ENCODE data around the gene DSCAM. TPM values are rescaled to one million over a fixed set of nuclear protein-coding genes. Genes with fewer than 3 reads are reported as not detected.
A peak's percentile ranks its signal among the peaks of the same experiment; 100 is the strongest.
"Not testable (repeated sequence)": the region's sequence is repeated elsewhere in the genome, so short reads cannot be mapped to it uniquely, and the experiment has no call there.

The DSCAM gene
- total RNA-seq, 1 experiment from 2014 or later, result 0.66 TPM

GRCh38 chr21:40291560-40291959 is 555.4 kb downstream of the DSCAM start:
- Histone ChIP-seq H3K4me3 (ENCODE audit: insufficient read depth, low read depth, low read length) (no peak overlapping the region), H3K27me3 (ENCODE audit: control insufficient read depth, insufficient read depth, low read length) (no peaks in the 10 kb centered on the region), H3K36me3 (replicated peaks; ENCODE audit: control insufficient read depth, insufficient read depth, low read length) (no peaks in the 10 kb centered on the region)
- DNase-seq, result peak; percentile 12

GRCh38 chr21:40284409-40284808 is 562.5 kb downstream of the DSCAM start:
- no peak overlapping the region for H3K4me3 ChIP-seq (ENCODE audit: insufficient read depth, low read depth, low read length)
- DNase-seq, result no peak
- H3K36me3 ChIP-seq (replicated peaks; ENCODE audit: control insufficient read depth, insufficient read depth, low read length), result no peaks in the 10 kb centered on the region
- no peaks in the 10 kb centered on the region for H3K27me3 ChIP-seq (ENCODE audit: control insufficient read depth, insufficient read depth, low read length)

- Histone ChIP-seq H3K36me3 (replicated peaks; ENCODE audit: control insufficient read depth, insufficient read depth, low read length) (no peaks in the 10 kb centered on the region), H3K4me3 (ENCODE audit: insufficient read depth, low read depth, low read length) (no peak overlapping the region), H3K27me3 (ENCODE audit: control insufficient read depth, insufficient read depth, low read length) (no peaks in the 10 kb centered on the region)
- no peak for DNase-seq
These were observed 563.8 kb downstream of the DSCAM start for GRCh38 chr21:40282912-40283886.

GRCh38 chr21:40278345-40278744 is 568.6 kb downstream of the DSCAM start:
- Histone ChIP-seq H3K4me3 (ENCODE audit: insufficient read depth, low read depth, low read length) (no peak overlapping the region), H3K36me3 (replicated peaks; ENCODE audit: control insufficient read depth, insufficient read depth, low read length) (no peaks in the 10 kb centered on the region), H3K27me3 (ENCODE audit: control insufficient read depth, insufficient read depth, low read length) (no peaks in the 10 kb centered on the region)
- DNase-seq, result no peak

- no peak for DNase-seq
These were observed 571.0 kb downstream of the DSCAM start for GRCh38 chr21:40276001-40276400.

GRCh38 chr21:40272037-40272436 is 574.9 kb downstream of the DSCAM start:
- Histone ChIP-seq H3K4me3 (ENCODE audit: insufficient read depth, low read depth, low read length) (no peak overlapping the region), H3K36me3 (replicated peaks; ENCODE audit: control insufficient read depth, insufficient read depth, low read length) (no peaks in the 10 kb centered on the region), H3K27me3 (ENCODE audit: control insufficient read depth, insufficient read depth, low read length) (no peaks in the 10 kb centered on the region)
- no peak for DNase-seq

More at GRCh38 chr21:40276001-40276400, 571.0 kb downstream of the DSCAM start:
- H3K27me3 ChIP-seq (ENCODE audit: control insufficient read depth, insufficient read depth, low read length), result no peaks in the 10 kb centered on the region
- H3K36me3 ChIP-seq (replicated peaks; ENCODE audit: control insufficient read depth, insufficient read depth, low read length), result no peaks in the 10 kb centered on the region
- H3K4me3 ChIP-seq (ENCODE audit: insufficient read depth, low read depth, low read length), result no peak overlapping the region

- Histone ChIP-seq H3K27me3 (ENCODE audit: control insufficient read depth, insufficient read depth, low read length) (no peaks in the 10 kb centered on the region), H3K4me3 (ENCODE audit: insufficient read depth, low read depth, low read length) (no peak overlapping the region), H3K36me3 (replicated peaks; ENCODE audit: control insufficient read depth, insufficient read depth, low read length) (no peaks in the 10 kb centered on the region)
- DNase-seq, result peak; percentile 32
These were observed 575.8 kb downstream of the DSCAM start for GRCh38 chr21:40271164-40271563.

GRCh38 chr21:40270047-40270446 is 576.9 kb downstream of the DSCAM start:
- Histone ChIP-seq H3K4me3 (ENCODE audit: insufficient read depth, low read depth, low read length) (no peak overlapping the region), H3K36me3 (replicated peaks; ENCODE audit: control insufficient read depth, insufficient read depth, low read length) (no peaks in the 10 kb centered on the region), H3K27me3 (ENCODE audit: control insufficient read depth, insufficient read depth, low read length) (no peaks in the 10 kb centered on the region)
- no peak for DNase-seq

GRCh38 chr21:40269239-40269638 is 577.7 kb downstream of the DSCAM start:
- no peaks in the 10 kb centered on the region for H3K36me3 ChIP-seq (replicated peaks; ENCODE audit: control insufficient read depth, insufficient read depth, low read length)
- no peak for DNase-seq
- no peak overlapping the region for H3K4me3 ChIP-seq (ENCODE audit: insufficient read depth, low read depth, low read length)

GRCh38 chr21:40258456-40258855 is 588.5 kb downstream of the DSCAM start:
- DNase-seq; H3K27me3 ChIP-seq (ENCODE audit: control insufficient read depth, insufficient read depth, low read length); H3K4me3 ChIP-seq (ENCODE audit: insufficient read depth, low read depth, low read length); H3K36me3 ChIP-seq (replicated peaks; ENCODE audit: control insufficient read depth, insufficient read depth, low read length): not testable (repeated sequence)

More at GRCh38 chr21:40269239-40269638, 577.7 kb downstream of the DSCAM start:
- no peaks in the 10 kb centered on the region for H3K27me3 ChIP-seq (ENCODE audit: control insufficient read depth, insufficient read depth, low read length)

GRCh38 chr21:40257342-40257741 is 589.6 kb downstream of the DSCAM start:
- H3K4me3 ChIP-seq (ENCODE audit: insufficient read depth, low read depth, low read length), result no peak overlapping the region
- DNase-seq, result no peak
- H3K27me3 ChIP-seq (ENCODE audit: control insufficient read depth, insufficient read depth, low read length), result no peaks in the 10 kb centered on the region
- H3K36me3 ChIP-seq (replicated peaks; ENCODE audit: control insufficient read depth, insufficient read depth, low read length), result no peaks in the 10 kb centered on the region

- H3K36me3 ChIP-seq (replicated peaks; ENCODE audit: control insufficient read depth, insufficient read depth, low read length), result no peaks in the 10 kb centered on the region
- no peak for DNase-seq
- H3K27me3 ChIP-seq (ENCODE audit: control insufficient read depth, insufficient read depth, low read length), result no peaks in the 10 kb centered on the region
- H3K4me3 ChIP-seq (ENCODE audit: insufficient read depth, low read depth, low read length), result no peak overlapping the region
These were observed 591.2 kb downstream of the DSCAM start for GRCh38 chr21:40255518-40256444.

- no peaks in the 10 kb centered on the region for H3K27me3 ChIP-seq (ENCODE audit: control insufficient read depth, insufficient read depth, low read length)
- H3K36me3 ChIP-seq (replicated peaks; ENCODE audit: control insufficient read depth, insufficient read depth, low read length), result no peaks in the 10 kb centered on the region
- no peak for DNase-seq
- no peak overlapping the region for H3K4me3 ChIP-seq (ENCODE audit: insufficient read depth, low read depth, low read length)
These were observed 592.2 kb downstream of the DSCAM start for GRCh38 chr21:40254540-40255465.

GRCh38 chr21:40253112-40253511 is 593.8 kb downstream of the DSCAM start:
- Histone ChIP-seq H3K36me3 (replicated peaks; ENCODE audit: control insufficient read depth, insufficient read depth, low read length) (no peaks in the 10 kb centered on the region), H3K27me3 (ENCODE audit: control insufficient read depth, insufficient read depth, low read length) (no peaks in the 10 kb centered on the region)
- no peak for DNase-seq

More at GRCh38 chr21:40253112-40253511, 593.8 kb downstream of the DSCAM start:
- no peak overlapping the region for H3K4me3 ChIP-seq (ENCODE audit: insufficient read depth, low read depth, low read length)
